NCI-H2107 (cell line): ENCODE data around the gene DYNC2LI1.

Experiments
- DNase-seq: peaks from one replicate; lab custom pipeline; 2025; lab: John Stamatoyannopoulos, UW

DYNC2LI1 gene

DNA sequence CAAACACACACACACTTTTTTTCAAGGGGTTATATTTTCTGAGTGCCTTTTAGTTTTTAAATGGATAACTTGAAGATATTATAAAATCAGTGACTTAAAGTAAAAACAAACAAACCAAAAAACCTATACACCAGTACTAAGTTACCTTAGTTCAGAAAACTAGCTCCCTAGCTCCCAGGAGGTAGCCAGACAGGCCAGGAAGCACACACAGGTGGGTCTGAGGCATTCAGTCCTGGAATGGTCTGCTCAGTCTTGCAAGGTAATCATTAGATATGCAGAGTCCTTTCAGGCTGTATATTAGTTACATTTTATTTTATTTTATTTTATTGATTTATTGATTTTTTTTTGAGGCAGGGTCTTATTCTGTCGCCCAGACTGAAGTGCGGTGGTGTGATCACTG is 10.7 kb upstream of the DYNC2LI1 start:
- DNase-seq: no peak

DNA sequence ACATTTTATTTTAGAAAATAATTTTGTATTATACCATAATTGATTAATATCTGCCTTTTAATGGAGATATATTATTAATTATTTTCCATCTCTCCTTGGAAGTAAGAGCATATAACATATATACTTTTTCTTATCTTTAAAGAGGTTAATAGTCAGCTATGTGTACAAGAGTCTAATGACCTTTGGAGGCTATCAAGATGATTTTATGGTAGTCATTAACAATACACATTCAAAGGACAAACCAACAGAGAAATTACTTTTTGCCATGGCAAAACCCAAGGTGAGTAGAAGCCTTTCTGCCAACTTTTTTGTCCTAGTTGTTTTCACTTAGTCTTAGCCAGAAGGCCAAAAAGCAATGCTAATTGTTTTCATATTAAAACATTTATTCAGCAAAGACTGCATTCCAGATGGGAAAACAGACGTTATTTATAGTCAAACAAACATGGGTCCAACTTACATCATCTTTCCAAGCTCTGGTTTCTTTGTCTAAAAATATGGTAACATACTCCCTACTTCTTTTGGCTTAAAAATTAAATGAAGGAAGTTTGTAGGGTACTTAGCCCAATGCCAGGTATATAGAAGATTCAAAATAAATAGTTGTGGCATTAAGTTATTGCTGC is 9.6 kb upstream of the DYNC2LI1 start:
- DNase-seq: no peak

DNA sequence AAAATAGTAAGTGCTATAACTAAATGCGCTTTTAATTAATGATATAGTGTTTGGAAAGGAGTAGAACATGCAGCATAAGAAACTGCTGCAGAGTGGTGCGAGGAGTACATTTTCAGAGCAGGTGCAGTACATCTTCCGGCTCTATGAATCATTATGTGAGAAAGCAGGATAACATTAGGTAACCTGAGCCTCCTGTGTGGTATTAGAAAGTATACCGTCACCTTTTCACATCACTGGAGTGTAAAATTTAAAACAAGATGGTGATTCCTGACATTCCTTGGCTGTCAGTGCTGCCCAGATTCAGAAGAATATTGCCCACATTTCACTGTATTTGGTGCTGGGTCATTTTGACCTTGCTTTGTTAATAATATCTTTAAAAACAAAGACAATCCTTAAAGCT is 7.8 kb upstream of the DYNC2LI1 start:
- peak; percentile 3 for DNase-seq

DNA sequence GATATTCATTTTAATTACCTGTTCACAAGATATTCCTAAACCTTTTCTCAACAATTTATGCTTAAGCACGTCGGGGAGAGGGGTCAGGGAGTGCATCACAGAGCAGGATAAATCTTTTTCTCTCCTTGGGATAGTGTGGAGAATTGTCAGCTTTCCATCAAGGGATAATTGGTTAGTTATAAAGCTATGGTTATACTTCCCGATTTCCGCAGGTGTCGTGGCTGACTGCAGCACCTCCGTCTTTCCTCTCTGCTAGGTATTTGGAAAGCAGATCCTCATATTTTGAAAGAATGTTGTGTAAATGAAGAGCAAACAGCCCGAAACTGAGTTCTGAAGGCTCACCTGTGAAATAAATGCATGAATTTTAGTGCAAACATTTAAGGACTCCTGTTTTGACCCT is 778 bp downstream of the DYNC2LI1 start:
- no peak for DNase-seq

DNA sequence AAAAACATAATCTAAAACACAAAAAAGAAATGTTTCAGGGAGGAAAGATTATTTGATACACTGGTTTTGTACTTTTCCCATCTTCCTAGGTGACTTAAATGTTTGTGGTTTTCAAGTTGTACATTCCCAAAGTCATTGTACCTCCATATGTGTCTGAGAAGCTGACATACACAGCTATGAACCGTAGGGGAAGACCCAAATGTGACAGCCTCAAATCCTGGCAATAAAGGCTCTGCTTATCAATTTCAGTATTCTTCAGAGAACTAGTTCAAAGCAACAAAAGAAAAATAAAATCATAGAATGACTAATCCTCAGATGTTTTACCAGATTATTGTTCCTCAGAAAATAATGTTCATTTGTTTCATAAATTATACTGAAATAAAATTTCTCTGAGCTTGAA is 2.5 kb downstream of the DYNC2LI1 start:
- no peak for DNase-seq

DNA sequence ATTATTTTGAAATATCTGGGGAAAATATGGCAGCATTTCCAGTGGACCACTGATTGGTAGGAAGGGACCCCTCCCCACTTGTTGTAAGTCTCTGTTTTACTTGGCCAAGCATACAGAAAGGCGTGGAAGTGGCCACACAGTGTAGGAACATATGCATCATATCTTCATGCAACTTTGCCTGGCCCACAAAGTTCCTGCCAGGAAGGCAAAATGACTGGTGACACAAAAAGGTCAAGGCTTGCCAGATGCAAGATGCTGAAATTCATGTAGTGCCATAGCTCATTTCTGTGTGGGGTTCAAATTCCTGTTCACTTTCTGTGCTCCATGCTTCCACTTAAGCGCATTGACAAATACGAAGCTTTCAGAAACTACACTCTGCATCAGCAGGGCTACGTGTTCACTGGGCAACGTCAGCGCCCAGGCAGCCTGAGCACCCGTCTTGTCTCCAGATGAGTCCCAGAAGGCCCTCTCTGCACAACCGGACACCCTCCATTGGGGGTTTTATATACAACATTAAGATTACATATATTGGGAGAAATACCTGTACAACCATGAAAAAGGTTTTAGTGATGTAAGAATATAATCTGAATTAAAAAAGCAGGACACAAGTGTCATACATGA is 3.6 kb downstream of the DYNC2LI1 start:
- no peak for DNase-seq

DNA sequence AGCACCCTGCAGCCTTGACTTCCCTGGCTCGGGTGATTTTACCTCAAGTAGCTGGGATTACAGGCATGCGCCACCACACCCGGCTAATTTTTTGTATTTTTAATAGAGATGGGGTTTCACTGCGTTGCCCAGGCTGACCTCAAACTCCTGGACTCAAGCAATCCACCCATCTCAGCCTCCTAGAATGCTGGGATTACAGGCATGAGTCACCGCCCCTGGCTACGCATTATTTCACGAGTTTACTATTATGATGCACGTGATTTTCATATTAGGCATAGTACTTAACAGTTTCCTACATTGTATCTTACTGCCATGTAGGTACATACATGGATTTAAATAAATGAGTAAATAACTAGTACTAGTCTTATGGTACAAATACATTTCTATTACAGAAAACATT is 4.4 kb downstream of the DYNC2LI1 start:
- no peak for DNase-seq

DNA sequence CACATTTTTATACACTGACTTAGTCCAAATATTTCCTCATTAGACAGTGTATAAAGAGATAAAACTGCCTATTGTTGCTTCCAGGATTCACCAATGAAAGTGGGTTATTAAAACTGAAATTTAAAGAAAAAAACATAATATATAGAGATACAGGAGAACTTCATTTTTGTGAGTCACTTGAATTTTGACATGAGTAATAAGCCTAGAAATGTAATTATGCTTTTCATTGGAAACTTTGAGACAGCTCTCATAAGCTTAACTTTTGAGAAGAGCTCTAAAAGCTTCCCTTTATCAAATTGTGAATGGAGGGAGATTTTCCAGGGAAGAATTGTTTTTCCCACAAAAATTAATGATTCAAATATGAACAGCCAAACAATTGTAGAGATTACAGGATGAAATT is 14.1 kb downstream of the DYNC2LI1 start:
- DNase-seq: no peak

DNA sequence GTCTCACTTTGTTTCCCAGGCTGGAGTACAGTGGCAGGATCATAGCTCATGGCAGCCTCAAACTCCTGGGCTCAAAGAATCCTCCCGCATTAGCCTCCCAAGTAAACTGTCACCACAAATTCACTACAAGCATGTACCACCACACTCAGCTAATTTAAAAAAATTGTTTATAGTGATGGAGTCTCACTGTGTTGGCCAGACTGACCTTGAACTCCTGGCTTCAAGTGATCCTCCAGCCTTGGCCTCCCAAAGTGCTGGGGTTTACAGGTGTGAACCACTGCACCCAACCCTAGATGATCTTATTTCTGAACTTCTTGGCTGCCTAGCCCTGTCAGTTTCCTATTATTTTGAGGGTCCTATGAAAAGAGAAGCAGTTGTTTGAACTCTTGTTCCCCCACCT is 14.8 kb downstream of the DYNC2LI1 start:
- DNase-seq: no peak

DNA sequence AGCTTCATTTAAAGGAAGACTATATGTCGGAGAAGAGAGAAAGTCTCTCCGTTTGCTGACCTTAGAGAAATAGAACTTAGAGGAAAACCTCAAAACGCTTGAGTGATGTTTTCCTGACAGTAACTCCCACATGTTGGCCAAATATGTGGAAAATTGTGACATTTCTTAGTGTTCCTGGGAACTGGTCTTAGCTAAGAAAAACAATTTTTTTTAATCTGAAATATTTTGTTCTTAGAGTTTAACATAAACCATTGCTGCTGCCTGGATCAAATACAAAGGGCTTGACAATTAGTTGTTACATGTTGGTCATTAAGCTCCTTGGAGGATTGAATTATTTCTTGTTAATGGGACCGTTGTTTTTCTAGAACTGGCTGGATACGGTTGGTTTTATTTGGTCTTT is 16.3 kb downstream of the DYNC2LI1 start:
- DNase-seq: no peak

DNA sequence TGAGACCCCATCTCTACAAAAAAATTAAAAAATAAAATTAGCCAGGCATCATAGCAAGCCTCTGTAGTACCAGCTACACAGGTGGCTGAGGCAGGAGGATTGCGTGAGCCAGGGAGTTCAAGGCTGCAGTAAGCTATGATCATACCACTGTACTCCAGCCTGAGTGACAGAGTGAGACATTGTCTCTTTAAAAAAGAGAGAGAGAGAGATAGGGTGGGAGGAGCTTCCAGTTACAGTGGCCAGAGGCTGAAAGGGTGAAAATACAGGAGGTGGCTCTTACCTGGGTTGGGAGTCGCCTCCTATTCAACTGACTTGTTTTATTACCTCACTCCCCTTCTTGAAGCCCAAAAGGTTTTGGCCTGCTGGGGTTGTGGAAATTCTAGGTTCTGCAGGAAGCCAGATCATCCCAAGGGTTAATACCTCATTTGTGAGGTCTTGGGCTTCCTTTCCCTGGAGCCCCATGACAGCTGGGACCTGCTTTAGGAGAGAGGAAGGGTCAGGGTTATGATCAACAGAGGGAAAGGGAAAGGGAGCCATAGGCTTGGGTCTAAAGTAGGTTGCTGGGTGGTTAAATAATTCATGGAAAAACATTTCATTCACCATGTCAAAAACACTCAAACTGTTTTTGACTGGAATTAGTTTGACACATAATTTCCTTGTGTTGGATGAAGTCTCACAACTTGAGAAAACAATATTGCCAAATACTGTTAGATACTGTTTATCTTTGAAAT is 17.4 kb downstream of the DYNC2LI1 start:
- no peak for DNase-seq

DNA sequence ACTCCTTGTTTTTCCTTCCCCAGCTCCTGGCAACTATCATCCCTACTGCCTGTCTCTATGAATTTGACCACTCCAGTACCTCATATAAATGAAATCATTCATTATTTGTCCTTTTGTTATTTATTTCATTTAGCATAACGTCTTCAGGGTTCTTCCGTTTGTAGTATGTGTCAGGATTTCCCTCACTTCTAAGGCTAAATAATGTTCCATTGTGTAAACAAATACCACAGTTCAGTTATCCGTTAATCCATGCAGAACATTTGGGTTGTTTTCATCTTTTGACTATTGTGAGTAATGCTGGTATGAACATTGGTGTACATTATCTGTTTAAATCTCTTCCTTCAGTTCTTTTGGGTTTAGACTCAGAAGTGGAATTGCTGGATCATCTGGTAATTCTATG is 18.8 kb downstream of the DYNC2LI1 start:
- no peak for DNase-seq

DNA sequence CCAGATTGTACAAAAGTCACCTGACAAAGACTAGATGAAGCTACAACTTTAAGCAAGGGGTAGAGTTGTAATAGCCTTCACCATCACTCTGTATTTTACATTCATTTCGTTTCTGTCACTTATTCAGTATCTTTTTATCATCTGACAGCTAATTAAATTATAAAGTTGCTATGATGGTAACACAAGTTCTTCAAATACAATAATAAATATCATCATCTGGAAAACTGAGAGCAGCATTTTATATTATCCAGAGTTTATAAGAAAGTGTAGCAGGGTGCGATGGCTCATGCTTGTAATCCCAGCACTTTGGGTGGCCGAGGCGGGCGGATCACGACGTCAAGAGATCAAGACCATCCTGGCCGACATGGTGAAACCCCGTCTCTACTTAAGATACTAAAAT is 21.1 kb downstream of the DYNC2LI1 start:
- no peak for DNase-seq

DNA sequence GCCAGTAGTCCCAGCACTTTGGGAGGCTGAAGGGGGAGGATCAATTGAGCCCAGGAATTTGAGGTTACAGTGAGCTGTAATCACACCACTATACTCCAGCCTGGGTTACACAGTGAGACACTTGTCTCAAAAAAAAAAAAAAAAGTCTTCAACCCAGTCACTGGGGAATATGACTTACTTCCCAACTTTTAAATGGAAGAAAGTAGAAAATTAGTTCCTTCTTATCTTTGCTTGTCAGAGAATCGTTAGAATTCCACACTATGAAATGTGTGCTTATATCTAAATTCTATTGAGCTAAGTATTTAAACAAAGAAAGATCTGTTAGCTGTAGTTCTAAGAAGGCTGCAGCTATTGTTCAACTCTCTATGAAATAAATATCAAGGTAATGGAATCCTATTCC is 22.4 kb downstream of the DYNC2LI1 start:
- no peak for DNase-seq

DNA sequence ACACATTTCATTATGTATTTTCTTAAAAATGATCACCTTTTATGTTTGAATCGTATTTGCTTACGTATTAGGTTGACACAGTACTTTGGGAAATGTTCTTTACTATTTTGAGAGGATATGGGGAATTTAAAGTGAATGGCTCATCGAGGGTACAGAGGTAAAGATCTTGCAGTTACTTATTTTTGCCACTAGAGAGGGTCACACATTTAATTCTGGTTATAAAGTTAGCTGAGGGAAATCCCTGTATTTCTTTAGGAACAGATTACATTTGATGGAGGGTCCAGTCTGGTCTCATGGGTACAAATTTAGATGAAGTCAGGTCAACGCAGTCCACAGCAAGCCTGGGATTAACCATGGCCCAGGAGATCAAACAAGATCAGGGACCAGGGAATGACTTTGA is 24.5 kb downstream of the DYNC2LI1 start:
- no peak for DNase-seq

DNA sequence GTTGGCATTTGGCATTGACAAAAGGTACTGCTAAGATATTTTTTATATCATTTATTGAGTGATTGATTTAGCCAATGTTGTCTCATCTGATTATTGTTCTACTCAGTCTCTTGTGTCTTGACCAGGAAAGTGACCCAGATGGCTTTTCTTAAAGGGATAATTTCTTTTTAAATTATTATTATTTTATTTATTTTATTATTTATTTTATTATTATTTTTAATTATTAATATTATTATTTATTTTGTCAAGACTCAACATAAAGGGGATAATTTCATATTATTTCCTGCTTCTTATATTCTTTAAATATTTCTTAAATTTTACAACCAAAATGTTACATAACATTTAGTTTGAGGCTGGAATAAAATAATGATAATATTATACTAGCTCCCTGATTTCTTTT is 27.1 kb downstream of the DYNC2LI1 start:
- no peak for DNase-seq

DNA sequence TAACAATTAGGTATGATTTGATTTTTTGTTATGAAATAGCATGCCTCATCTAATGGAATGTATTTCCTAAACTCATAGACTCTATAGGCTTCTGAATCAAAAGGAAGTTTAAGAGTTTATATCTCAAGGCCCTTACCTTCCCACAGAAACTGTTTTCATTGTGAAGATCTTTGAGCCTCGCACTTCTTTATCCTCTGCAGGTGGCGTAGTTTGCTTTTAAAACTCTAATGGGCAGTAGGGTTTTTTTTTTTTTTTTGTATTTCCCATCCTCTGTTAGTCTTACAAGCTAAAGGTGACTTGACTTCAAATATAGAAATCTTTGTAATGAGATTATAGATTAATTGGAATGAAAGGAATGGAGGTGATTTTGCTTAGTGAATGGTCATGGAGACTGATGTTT is 28.3 kb downstream of the DYNC2LI1 start:
- no peak for DNase-seq

DNA sequence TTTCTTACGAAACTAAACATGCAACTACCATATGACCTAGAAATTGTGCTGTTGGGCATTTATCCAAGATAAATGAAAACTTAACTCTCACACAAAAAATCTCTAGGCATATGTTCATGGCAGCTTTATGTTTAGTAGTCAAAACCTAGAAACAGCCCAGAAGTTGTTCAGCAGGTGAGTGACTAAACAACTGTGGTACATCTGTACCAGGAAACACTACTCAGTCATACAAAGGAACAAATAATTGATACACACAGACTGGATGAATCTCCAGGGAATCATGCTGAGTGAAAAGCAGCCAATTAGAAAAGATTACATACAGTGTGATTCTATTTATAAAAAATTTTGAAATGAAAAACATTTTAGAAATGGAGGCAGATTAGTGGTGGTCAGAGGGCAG is 29.3 kb downstream of the DYNC2LI1 start:
- DNase-seq: no peak

DNA sequence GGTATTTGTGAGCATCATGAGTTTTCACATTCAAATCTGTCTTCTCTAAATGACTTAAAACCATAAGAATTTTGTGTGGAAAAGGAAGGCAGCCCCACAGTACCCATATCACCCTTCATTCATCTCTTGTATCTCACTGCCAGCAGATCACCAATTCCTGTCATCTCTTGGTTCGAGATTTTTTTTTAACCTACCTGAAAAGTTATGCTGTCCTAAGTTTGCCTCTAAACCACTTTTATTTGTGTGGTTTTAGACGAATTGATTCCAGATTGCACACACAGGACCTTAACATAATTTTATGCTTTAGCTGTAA is 32.8 kb downstream of the DYNC2LI1 start:
- no peak for DNase-seq

DNA sequence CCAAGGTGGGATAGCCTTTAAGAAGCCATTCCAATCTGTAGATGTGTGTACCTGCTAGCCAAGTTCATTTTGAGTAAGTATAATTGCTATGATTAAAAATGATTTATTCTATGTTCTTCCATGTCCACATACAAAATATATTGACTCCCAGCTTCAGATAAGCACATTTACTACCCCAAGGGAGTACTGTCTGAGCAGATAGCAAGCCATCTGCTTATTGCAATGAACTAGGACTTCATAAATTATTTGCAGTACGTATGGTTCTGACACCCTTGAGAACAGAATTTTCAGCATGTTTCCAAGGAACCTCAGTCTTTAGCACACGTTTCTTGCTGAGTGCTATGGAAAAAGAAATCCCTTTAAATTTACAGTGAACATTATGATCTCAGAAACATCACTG is 36.6 kb downstream of the DYNC2LI1 start:
- no peak for DNase-seq

DNA sequence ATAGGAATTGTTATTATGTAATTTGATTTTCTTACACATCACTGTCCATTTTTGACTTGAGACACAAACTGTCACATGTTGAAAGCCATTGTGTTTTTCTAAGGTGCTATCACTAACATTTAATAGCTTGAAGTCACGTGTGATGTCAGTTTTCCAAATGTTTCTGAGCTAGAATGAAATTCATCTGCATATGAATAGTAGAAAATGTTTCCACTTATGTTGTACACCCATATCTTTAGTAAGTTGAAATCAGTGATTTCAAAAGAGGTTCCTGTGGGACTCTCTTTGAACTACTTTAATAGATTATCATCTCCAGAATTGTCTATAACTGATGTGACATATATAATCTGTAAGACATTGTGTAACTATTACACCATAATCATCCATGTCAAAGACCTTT is 37.0 kb downstream of the DYNC2LI1 start:
- DNase-seq: no peak

DNA sequence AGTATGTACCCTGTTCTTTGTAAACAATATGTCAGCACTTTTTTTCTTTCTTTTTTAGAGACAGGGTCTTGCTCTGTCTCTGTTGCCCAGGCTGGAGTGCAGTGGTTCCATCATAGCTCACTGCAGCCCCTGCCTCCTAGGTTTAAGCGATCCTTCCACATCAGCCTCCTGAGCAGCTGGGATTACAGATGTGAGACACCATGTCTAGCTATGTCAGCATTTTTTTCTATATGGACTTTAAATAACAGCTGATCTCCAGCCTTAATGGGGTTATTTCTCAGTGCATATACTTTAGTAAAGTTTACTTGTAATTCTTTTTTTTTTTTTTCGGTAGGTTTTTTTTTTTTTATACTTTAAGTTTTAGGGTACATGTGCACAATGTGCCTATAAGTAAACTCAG is 38.2 kb downstream of the DYNC2LI1 start:
- DNase-seq: no peak

DNA sequence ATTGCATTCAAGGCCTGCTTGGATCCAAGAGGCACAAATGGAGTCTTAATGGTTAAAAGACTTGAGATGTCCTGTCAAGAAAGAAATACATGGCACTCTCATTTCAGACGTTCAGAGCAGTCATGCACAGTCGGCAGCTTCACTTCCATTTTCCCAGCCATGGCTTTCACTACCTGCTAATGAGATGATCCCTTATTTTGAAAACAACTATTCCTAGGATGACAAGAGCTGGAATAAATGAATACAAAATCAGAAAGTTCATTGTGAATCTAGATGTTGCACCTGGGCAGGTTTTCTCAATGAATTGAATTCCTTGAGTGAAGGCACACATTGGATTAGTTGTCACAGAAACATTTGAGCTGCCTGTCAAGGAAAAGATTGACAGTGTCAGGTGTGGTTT is 39.1 kb downstream of the DYNC2LI1 start:
- no peak for DNase-seq

DNA sequence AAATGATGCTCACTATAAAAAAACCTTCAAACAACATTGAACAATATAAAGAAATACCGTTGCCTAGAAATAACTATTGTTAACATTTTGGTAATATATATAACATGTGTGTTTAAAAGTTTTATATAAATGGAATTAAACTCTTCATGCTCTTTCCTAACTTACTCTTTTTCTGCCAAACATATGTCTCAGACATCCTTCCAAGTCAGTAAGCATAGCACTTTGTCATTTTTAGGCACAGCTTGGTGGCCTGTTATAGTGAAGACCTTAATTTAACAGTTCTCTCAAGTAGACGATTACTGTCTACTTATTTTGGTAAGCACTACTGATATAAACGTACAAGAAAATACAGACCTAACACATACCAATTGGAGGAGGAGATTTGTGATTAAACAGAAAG is 40.9 kb downstream of the DYNC2LI1 start:
- no peak for DNase-seq
